GM19372 (cell line): ENCODE measurements around the gene GCNA.
"Not testable (repeated sequence)": the region's sequence is repeated elsewhere in the genome, so short reads cannot be mapped to it uniquely, and the experiment has no call there.

Experiments
- ATAC-seq: cut with Tn5 transposase; IDR thresholded peaks from one replicate; pipeline ENCODE4 v1.9.1; 2021; ENCODE audit warnings: mild to moderate bottlenecking, low read depth, moderate library complexity; ENCODE audit not compliant: unreplicated experiment

The GCNA gene

GRCh38 chrX:71556036-71556435 is 22.2 kb upstream of the GCNA start:
- ATAC-seq = no peak

GRCh38 chrX:71558920-71559319 is 19.3 kb upstream of the GCNA start:
- ATAC-seq = no peak

DNA sequence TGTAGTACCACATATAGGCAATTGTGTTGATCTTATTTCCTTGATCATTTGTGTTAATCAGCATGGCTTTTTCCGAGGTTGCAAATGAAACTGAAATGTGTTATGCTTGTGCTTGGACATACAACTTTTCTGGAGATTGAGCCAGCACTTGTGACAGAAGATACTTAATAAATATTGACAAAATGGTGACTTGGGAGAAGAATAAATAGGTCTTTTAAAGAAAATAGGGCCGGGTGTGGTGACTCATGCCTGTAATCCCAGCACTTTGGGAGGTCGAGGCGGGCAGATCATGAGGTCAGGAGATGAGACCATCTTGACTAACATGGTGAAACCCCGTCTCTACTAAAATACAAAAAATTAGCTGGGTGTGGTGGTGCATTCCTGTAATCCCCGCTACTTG is 18.5 kb upstream of the GCNA start:
- ATAC-seq = not testable (repeated sequence)

GRCh38 chrX:71563921-71564320 is 14.3 kb upstream of the GCNA start:
- no peak for ATAC-seq

- no peak for ATAC-seq
Observed at GRCh38 chrX:71565474-71566041, 12.7 kb upstream of the GCNA start.

GRCh38 chrX:71571390-71571789 is 6.8 kb upstream of the GCNA start:
- ATAC-seq = not testable (repeated sequence)

DNA sequence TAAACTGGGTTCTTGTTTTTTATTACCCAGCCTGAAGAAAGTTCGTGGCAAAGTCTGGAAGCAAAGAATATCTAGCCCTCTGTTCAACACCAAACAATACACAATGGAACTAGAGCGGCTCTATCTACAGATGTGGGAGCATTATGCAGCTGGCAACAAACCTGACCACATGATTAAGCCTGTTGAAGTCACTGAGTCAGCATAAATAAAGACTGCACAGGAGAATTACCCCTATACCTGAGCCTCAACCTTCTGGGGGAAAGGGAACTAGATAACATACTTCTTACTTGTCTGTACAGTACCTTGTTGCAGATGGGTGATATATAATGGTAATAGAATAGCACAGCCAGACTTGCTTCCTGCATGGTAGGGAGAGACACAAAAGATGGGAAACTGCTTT is 4.6 kb upstream of the GCNA start:
- ATAC-seq = no peak

GRCh38 chrX:71577682-71578081 is 555 bp upstream of the GCNA start:
- ATAC-seq = no peak

DNA sequence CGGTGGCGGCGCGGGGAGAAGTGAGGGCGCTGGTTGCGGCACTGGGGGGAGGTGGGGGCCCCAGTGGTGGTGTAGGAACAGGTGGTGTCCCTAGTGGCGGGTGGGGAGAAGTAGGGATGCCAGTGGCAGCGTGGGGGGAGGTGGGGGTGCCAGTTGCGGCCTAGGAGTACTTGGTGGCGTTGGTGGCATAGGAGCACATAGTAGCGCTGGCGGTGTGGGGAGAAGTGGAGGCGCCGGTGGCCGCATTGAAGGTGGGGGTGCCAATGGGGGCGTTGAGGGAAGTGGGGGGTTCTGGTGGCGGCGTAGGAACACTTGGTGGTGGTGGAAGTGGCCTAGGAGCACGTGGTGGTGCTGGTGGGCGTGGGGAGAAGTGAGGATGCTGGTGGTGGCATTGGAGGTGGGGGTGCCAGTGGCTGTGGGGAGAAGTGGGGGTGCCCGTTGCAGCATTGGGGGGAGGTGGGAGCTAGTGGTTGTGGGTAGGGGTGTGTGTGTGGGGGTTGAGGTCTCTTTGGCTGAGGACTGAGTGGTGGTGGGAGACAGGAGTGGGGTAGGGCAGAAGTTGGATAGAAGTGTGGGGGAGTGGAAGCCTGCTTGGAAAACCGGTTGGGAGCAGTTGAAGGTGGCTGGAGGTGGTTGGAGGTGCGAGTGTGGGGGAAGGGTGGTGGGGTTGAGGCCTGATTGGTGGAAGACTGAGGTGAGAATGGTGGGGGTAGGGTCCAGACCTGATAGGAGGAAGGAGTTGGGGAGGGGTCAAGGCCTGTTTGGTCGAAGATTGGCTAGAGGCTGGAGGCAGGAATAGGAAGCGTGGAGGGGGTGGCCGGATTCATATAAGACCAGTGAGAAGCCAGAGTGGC is 1.1 kb downstream of the GCNA start:
- ATAC-seq = no peak

DNA sequence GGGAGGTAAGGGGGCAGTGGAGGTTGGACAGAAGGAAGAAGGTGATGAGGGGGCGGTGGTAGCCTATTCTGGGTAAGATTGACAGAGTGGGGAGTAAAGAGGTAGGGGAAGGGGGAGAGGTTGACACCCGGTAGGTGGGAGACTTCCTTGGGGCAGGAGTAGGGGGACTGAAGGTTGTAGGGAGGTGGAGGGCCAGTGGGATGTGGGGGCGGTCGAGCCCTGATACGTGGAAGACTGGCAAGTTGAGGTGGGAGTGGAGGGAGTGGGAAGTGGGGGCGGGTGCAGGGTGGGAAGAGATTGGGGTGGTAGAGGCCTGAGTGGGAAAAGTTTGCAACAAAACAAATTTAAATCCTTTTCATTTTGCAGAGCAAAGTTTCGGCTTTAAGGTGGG is 1.7 kb downstream of the GCNA start:
- no peak for ATAC-seq

- ATAC-seq = no peak
Observed at GRCh38 chrX:71581210-71581609, 3.0 kb downstream of the GCNA start.

- no peak for ATAC-seq
Observed at GRCh38 chrX:71586929-71587328, 8.7 kb downstream of the GCNA start.

DNA sequence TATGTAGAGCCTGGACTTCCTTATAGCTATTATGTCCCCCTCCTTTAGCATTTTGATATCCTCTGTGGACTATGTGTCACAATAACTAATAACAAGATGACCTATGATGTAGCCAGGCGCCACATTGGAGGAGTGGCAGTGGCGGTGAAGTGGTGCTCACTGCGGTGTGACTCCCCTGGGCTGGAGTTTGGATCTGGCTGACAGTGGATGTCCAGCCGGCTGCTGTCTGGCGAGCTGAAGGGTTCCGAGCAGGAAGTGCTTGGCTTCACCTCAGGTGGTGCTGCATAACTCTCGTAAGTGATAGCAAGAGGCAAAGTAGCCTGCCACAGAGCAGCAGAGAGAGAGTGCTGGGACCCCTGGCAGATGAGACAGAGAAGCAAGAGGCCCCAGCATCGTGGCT is 15.0 kb downstream of the GCNA start:
- ATAC-seq = not testable (repeated sequence)

- ATAC-seq = no peak
Observed at GRCh38 chrX:71599965-71600364, 21.7 kb downstream of the GCNA start.

- ATAC-seq = no peak
Observed at GRCh38 chrX:71603618-71604017, 25.4 kb downstream of the GCNA start.

DNA sequence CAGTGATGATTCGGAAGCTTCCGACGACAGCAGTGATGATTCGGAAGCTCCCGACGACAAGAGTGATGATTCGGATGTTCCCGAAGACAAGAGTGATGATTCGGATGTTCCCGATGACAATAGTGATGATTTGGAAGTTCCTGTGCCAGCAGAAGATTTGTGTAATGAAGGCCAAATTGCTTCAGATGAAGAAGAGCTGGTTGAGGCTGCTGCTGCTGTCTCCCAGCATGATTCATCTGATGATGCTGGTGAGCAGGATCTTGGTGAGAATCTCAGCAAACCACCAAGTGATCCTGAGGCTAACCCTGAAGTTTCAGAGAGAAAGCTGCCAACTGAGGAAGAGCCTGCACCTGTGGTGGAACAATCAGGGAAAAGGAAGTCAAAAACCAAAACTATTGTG is 25.9 kb downstream of the GCNA start:
- ATAC-seq = no peak

DNA sequence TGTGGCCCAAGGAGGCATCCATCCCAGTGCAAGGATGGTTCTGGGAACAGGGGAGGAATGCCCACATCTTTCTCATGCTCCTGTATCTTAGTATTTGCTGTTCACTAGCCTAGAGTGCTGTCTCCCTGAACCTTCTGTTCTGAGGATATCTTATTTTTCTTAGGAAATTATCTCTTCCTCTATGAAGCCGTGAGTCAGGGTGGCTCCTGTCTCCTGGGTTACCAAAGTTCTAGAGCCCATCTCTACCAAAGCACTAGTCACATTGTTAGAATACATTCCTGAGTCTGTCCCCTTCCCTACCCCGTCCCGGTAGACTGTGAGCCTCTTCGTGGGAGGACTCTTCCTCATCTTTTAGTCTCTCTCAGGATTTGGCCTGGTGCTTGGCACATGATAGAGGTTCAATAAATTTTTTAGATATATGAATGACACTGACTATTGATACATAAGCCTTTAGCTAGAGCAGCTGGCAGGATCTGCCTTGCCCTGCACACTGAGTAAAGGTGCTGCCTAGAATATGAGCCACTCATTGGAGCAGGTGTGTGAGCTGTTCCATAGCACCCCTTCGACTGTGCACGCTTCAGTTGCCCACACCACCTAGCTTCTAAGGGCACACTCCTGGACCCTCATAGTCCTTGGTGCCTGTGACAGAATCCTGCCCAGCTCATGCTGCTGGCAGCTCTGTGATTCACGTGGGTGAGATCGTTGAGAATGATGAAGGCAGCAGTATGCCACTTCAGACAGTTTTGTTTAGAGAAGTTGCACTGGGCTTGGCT is 26.7 kb downstream of the GCNA start:
- ATAC-seq = no peak

GRCh38 chrX:71606536-71607216 is 28.4 kb downstream of the GCNA start:
- ATAC-seq = no peak

DNA sequence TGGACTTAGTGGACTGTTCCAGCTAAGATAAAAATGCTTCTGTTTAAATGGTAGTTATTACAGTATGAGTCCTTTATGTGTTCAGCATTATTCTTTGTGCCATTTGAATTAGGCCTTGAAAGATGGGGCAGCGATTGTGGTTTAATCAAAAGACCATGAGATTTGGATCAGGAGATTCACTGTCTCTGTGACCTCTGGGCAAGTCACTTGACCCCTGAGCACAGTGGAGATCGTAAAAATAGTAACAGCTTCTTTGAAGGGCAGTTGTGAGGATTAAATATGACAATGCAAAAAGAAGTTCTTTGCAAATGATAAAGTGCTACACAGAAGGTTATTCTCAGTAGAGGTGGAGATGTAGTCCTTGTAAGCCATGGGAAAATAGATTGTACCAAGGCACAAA is 29.3 kb downstream of the GCNA start:
- ATAC-seq = no peak

DNA sequence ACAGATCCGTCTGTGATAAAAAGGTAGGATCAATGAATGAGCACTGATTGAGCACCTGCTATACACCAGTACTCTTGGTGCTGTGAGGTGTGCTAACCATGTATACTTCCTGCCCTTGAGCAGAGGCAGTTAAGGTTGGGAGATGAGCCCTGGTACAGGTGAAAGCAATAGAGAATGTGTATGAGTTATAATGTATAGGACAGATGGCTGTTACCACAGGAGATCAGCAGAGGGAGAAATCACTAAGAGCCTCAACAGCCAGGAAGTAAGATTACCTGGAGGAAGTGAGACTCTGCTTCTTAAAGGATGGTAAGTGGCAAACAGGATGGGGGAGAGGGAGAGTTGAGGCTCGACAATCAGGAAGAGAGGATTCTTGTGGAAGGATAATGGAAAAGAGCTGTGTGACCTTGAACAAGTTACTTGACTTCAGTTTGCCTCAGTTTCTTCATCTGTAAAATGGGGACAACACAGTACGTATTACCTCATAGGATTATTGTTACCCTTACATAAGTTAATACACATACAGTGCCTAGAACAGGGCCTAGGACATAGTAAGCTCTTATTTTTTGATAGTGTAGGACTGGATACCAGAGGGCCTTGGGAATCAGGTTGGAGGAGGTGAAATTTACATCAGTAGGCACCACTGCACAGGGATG is 31.0 kb downstream of the GCNA start:
- ATAC-seq = no peak
